GM21737 (cell line): Measurements from ENCODE around the gene TES.

ENCODE experiments used
- ATAC-seq: cut with Tn5 transposase; IDR thresholded peaks from one replicate; pipeline ENCODE4 v1.9.1; 2021; ENCODE audit warnings: mild to moderate bottlenecking, moderate library complexity; ENCODE audit not compliant: unreplicated experiment

The TES gene

GRCh38 chr7:116219288-116219687, 8.9 kb downstream of the TES start:
- ATAC-seq: no peak

- no peak for ATAC-seq
Measured at GRCh38 chr7:116219834-116220233, 9.5 kb downstream of the TES start.

- ATAC-seq: no peak
Measured at GRCh38 chr7:116222501-116222900, 12.2 kb downstream of the TES start.

- no peak for ATAC-seq
Measured at GRCh38 chr7:116223588-116223987, 13.2 kb downstream of the TES start.

GRCh38 chr7:116224492-116225098, 14.3 kb downstream of the TES start:
- peak; percentile 46 for ATAC-seq

GRCh38 chr7:116225860-116226259, 15.5 kb downstream of the TES start:
- ATAC-seq: no peak

GRCh38 chr7:116226664-116227063, 16.3 kb downstream of the TES start:
- ATAC-seq: no peak

- ATAC-seq: no peak
Measured at GRCh38 chr7:116227678-116228239, 17.4 kb downstream of the TES start.

GRCh38 chr7:116228241-116228640, 17.9 kb downstream of the TES start:
- no peak for ATAC-seq

GRCh38 chr7:116229366-116229765, 19.0 kb downstream of the TES start:
- peak; percentile 43 for ATAC-seq

GRCh38 chr7:116230191-116231005, 20.1 kb downstream of the TES start:
- ATAC-seq: no peak

- ATAC-seq: no peak
Measured at GRCh38 chr7:116231543-116231942, 21.2 kb downstream of the TES start.

- ATAC-seq: no peak
Measured at GRCh38 chr7:116231949-116232348, 21.6 kb downstream of the TES start.

- ATAC-seq: no peak
Measured at GRCh38 chr7:116232350-116232749, 22.0 kb downstream of the TES start.

- no peak for ATAC-seq
Measured at GRCh38 chr7:116232920-116233319, 22.6 kb downstream of the TES start.

GRCh38 chr7:116234517-116235200, 24.3 kb downstream of the TES start:
- ATAC-seq: no peak

GRCh38 chr7:116235380-116235779, 25.0 kb downstream of the TES start:
- no peak for ATAC-seq

GRCh38 chr7:116236020-116236630, 25.8 kb downstream of the TES start:
- peak; percentile 61 for ATAC-seq

- ATAC-seq: no peak
Measured at GRCh38 chr7:116239020-116239419, 28.7 kb downstream of the TES start.

- ATAC-seq: no peak
Measured at GRCh38 chr7:116239434-116239833, 29.1 kb downstream of the TES start.

GRCh38 chr7:116240024-116240668, 29.8 kb downstream of the TES start:
- no peak for ATAC-seq
